Breast epithelium (tissue), 3 donors: ENCODE results near the gene DNASE2.

ENCODE experiments used
- CTCF ChIP-seq, 3 donors: fragments of 450-650 bp; IDR thresholded peaks; one replicate each; pipeline ENCODE4 v1.5.1; 2016 to 2017; ENCODE audit warnings: antibody characterized with exemption in 3 of 3, mild to moderate bottlenecking in 3 of 3, moderate library complexity in 3 of 3
- POLR2A ChIP-seq: fragments of 450-650 bp; IDR thresholded peaks from one replicate; pipeline ENCODE4 v1.6.1; 2016; ENCODE audit warnings: antibody characterized with exemption, mild to moderate bottlenecking, moderate library complexity
- POLR2AphosphoS5 ChIP-seq, 3 donors: sonication (generic); formaldehyde crosslinking; IDR thresholded peaks; one replicate each; pipeline ENCODE4 v1.6.1; 2017; ENCODE audit warnings: antibody characterized with exemption in 3 of 3

GRCh38 chr19:12834566-12834943 lies 46.7 kb downstream of the DNASE2 start, which contains the start of gene RTBDN:
- TF ChIP-seq CTCF (IDR thresholded peaks at IDR 0.05) (no peak), POLR2AphosphoS5 (IDR thresholded peaks at IDR 0.05) (no peak), POLR2A (no peak)
